Mesendoderm (in vitro differentiated cells): ENCODE data around the gene LY6G5B.

ENCODE experiments used
- DNase-seq: peaks from one replicate; pipeline ENCODE4 v3.0.0; 2013
- H2AK5ac ChIP-seq: 2 replicates; pipeline ENCODE4 v1.6.1; 2013; ENCODE audit warnings: low read length, inconsistent platforms
- H2BK120ac ChIP-seq: 2 replicates; pipeline ENCODE4 v1.6.1; 2013; ENCODE audit warnings: low read depth, mild to moderate bottlenecking, low read length, moderate library complexity, mixed read lengths
- H2BK15ac ChIP-seq: replicated peaks from 2 replicates; pipeline ENCODE4 v1.6.1; 2013; ENCODE audit warnings: low read depth, mild to moderate bottlenecking, moderate library complexity
- H2BK5ac ChIP-seq: 2 replicates; pipeline ENCODE4 v1.6.1; 2013; ENCODE audit warnings: low read length, inconsistent platforms
- H3K18ac ChIP-seq: 2 replicates; pipeline ENCODE4 v1.6.1; 2013; ENCODE audit warnings: mild to moderate bottlenecking, low read length, mixed read lengths
- H3K23ac ChIP-seq: one replicate; pipeline ENCODE4 v1.6.1; 2013; ENCODE audit warnings: low read length
- H3K27ac ChIP-seq: 2 replicates; pipeline ENCODE4 v1.5.1; 2013; ENCODE audit warnings: low read depth, mild to moderate bottlenecking, inconsistent platforms, low read length, moderate library complexity
- H3K27me3 ChIP-seq: 2 replicates; pipeline ENCODE4 v1.6.1; 2013; ENCODE audit warnings: low read length, control low read depth, mild to moderate bottlenecking, inconsistent platforms; ENCODE audit not compliant: insufficient read depth, poor library complexity
- H3K36me3 ChIP-seq: 2 replicates; pipeline ENCODE4 v1.6.1; 2013; ENCODE audit warnings: low read length, inconsistent platforms; ENCODE audit not compliant: control insufficient read depth, insufficient read depth
- H3K4ac ChIP-seq: one replicate; pipeline ENCODE4 v1.6.1; 2013; ENCODE audit warnings: low read depth, mild to moderate bottlenecking, low read length, moderate library complexity
- H3K4me1 ChIP-seq: 2 replicates; pipeline ENCODE4 v1.6.1; 2013; ENCODE audit warnings: low read depth, low read length, inconsistent platforms; ENCODE audit not compliant: control insufficient read depth
- H3K4me2 ChIP-seq: 2 replicates; pipeline ENCODE4 v1.6.1; 2013; ENCODE audit warnings: low read length
- H3K4me3 ChIP-seq: 2 replicates; pipeline ENCODE4 v1.5.1; 2013; ENCODE audit warnings: mild to moderate bottlenecking, low read length
- H3K56ac ChIP-seq: one replicate; pipeline ENCODE4 v1.6.1; 2013; ENCODE audit warnings: low read length
- H3K79me1 ChIP-seq: 2 replicates; pipeline ENCODE4 v1.6.1; 2013; ENCODE audit warnings: low read length, inconsistent platforms
- H3K79me2 ChIP-seq: 2 replicates; pipeline ENCODE4 v1.6.1; 2013; ENCODE audit warnings: mild to moderate bottlenecking, low read length; ENCODE audit not compliant: control insufficient read depth, insufficient read depth
- H3K9ac ChIP-seq: 2 replicates; pipeline ENCODE4 v1.6.1; 2013; ENCODE audit warnings: low read length, inconsistent platforms
- H4K5ac ChIP-seq: one replicate; pipeline ENCODE4 v1.6.1; 2013; ENCODE audit warnings: low read length
- H4K8ac ChIP-seq: one replicate; pipeline ENCODE4 v1.6.1; 2013; ENCODE audit warnings: low read depth, mild to moderate bottlenecking, control low read depth, low read length, moderate library complexity
- WGBS: extraction: QIAGEN DNeasy Blood & Tissue Kit; methylation state at CpG from one replicate; pipeline ENCODE4 v1.1.7; 2013; ENCODE audit warnings: low lambda C conversion rate, missing lambda C conversion rate; ENCODE audit not compliant: insufficient coverage; ENCODE audit errors: extremely low coverage; 5-methylcytosine and 5-hydroxymethylcytosine counted together

LY6G5B gene

GRCh38 chr6:31702405-31702818 lies 32.6 kb downstream of the LY6G5B start:
- Histone ChIP-seq H2BK120ac (no peak overlapping the region), H3K4me1 (peaks cover 7% of the 10 kb centered on the region), H3K23ac (peak overlapping the region; percentile 81), H3K27me3 (no peaks in the 10 kb centered on the region), H2BK5ac (peak overlapping the region; percentile 86), H3K4me3 (peak overlapping the region; percentile 99), H2AK5ac (peak overlapping the region; percentile 95), H3K27ac (peak overlapping the region; percentile 95), H4K8ac (no peak overlapping the region), H3K18ac (peak overlapping the region; percentile 97), H3K4ac (peak overlapping the region; percentile 92), H3K36me3 (peaks cover 3% of the 10 kb centered on the region), H4K5ac (no peak overlapping the region), H3K79me2 (peaks cover 17% of the 10 kb centered on the region), H3K79me1 (peaks cover 17% of the 10 kb centered on the region), H2BK15ac (no peak overlapping the region), H3K4me2 (peak overlapping the region; percentile 99), H3K9ac (peak overlapping the region; percentile 95), H3K56ac (peak overlapping the region; percentile 95)
- no CpG with 5 or more reads among the region's 10 CpGs for WGBS
- peak; percentile 76 for DNase-seq

GRCh38 chr6:31702819-31703716 lies 33.3 kb downstream of the LY6G5B start, which contains the start of gene ABHD16A:
Gene ABHD16A (minus strand): TSS chr6:31703324. CDS start chr6:31703281, 43 bp downstream.
- peak within 1 kb of the TSS; percentile 81 for H3K23ac ChIP-seq
- H3K4me3 ChIP-seq = peak within 1 kb of the TSS; percentile 99
- peak within 1 kb of the TSS; percentile 86 for H2BK5ac ChIP-seq
- DNase-seq = peak; percentile 99
- peak within 1 kb of the TSS; percentile 95 for H3K9ac ChIP-seq
- peak within 1 kb of the TSS; percentile 95 for H2AK5ac ChIP-seq
- no peak within 1 kb of the TSS for H4K5ac ChIP-seq
- no peak within 1 kb of the TSS for H2BK15ac ChIP-seq
- H3K36me3 ChIP-seq = no peaks in the 10 kb centered on the region
- H4K8ac ChIP-seq = no peak within 1 kb of the TSS
- H3K79me1 ChIP-seq = peaks cover 14% of the 10 kb centered on the region
- peak within 1 kb of the TSS; percentile 92 for H3K4ac ChIP-seq
- peak within 1 kb of the TSS; percentile 97 for H3K18ac ChIP-seq
- H3K56ac ChIP-seq = peak within 1 kb of the TSS; percentile 95
- H3K27ac ChIP-seq = peak within 1 kb of the TSS; percentile 95
- peak within 1 kb of the TSS; percentile 77 for H2BK120ac ChIP-seq
- peaks cover 14% of the 10 kb centered on the region for H3K79me2 ChIP-seq
- no peaks in the 10 kb centered on the region for H3K27me3 ChIP-seq
- H3K4me2 ChIP-seq = peak within 1 kb of the TSS; percentile 99
- H3K4me1 ChIP-seq = peaks cover 7% of the 10 kb centered on the region
- no CpG with 5 or more reads among the region's 54 CpGs for WGBS

- Histone ChIP-seq H4K5ac (no peak overlapping the region), H2BK15ac (no peak overlapping the region), H2AK5ac (no peak overlapping the region), H3K79me2 (peaks cover 12% of the 10 kb centered on the region), H3K23ac (no peak overlapping the region), H4K8ac (no peak overlapping the region), H3K36me3 (no peaks in the 10 kb centered on the region), H2BK120ac (no peak overlapping the region), H3K27me3 (no peaks in the 10 kb centered on the region), H3K9ac (no peak overlapping the region), H3K18ac (no peak overlapping the region), H3K4me1 (peaks cover 10% of the 10 kb centered on the region), H3K4me3 (no peak overlapping the region), H3K56ac (no peak overlapping the region), H3K4me2 (no peak overlapping the region), H3K79me1 (peaks cover 11% of the 10 kb centered on the region), H3K4ac (no peak overlapping the region), H3K27ac (no peak overlapping the region), H2BK5ac (no peak overlapping the region)
- no peak for DNase-seq
- no CpG with 5 or more reads among the region's 6 CpGs for WGBS
These were observed 36.2 kb downstream of the LY6G5B start for GRCh38 chr6:31705931-31706330.

- Histone ChIP-seq H2BK15ac (no peak within 1 kb of the TSS), H3K4me3 (no peak within 1 kb of the TSS), H2BK5ac (no peak within 1 kb of the TSS), H3K4ac (peak within 1 kb of the TSS; percentile 7), H3K9ac (no peak within 1 kb of the TSS), H3K18ac (no peak within 1 kb of the TSS), H4K5ac (no peak within 1 kb of the TSS), H2BK120ac (no peak within 1 kb of the TSS), H4K8ac (no peak within 1 kb of the TSS), H3K36me3 (no peaks in the 10 kb centered on the region), H3K56ac (no peak within 1 kb of the TSS), H3K27me3 (no peaks in the 10 kb centered on the region), H3K79me2 (peaks cover 6% of the 10 kb centered on the region), H2AK5ac (no peak within 1 kb of the TSS), H3K27ac (no peak within 1 kb of the TSS), H3K4me2 (no peak within 1 kb of the TSS), H3K23ac (no peak within 1 kb of the TSS), H3K4me1 (peaks cover 10% of the 10 kb centered on the region), H3K79me1 (peaks cover 6% of the 10 kb centered on the region)
- WGBS = no CpG with 5 or more reads among the region's 3 CpGs
- DNase-seq = no peak
These were observed 36.8 kb downstream of the LY6G5B start, which contains the start of gene LY6G6F for GRCh38 chr6:31706599-31706998. Gene LY6G6F (plus strand): TSS chr6:31706866. CDS start chr6:31706907, 41 bp downstream.

- H3K18ac ChIP-seq = no peak overlapping the region
- H3K36me3 ChIP-seq = no peaks in the 10 kb centered on the region
- no peak overlapping the region for H3K4me2 ChIP-seq
- no peaks in the 10 kb centered on the region for H3K27me3 ChIP-seq
- no peak overlapping the region for H4K5ac ChIP-seq
- no peak overlapping the region for H4K8ac ChIP-seq
- whole genome bisulfite sequencing = no CpG with 5 or more reads among the region's 10 CpGs
- H3K4ac ChIP-seq = no peak overlapping the region
- no peak overlapping the region for H3K56ac ChIP-seq
- H2BK15ac ChIP-seq = no peak overlapping the region
- no peaks in the 10 kb centered on the region for H3K79me1 ChIP-seq
- no peak for DNase-seq
- no peaks in the 10 kb centered on the region for H3K79me2 ChIP-seq
- H3K27ac ChIP-seq = no peak overlapping the region
- no peak overlapping the region for H2BK5ac ChIP-seq
- no peak overlapping the region for H3K23ac ChIP-seq
- H3K4me1 ChIP-seq = peaks cover 4% of the 10 kb centered on the region
- H2AK5ac ChIP-seq = no peak overlapping the region
- H3K4me3 ChIP-seq = no peak overlapping the region
- no peak overlapping the region for H3K9ac ChIP-seq
- no peak overlapping the region for H2BK120ac ChIP-seq
These were observed 37.9 kb downstream of the LY6G5B start for GRCh38 chr6:31707701-31708100.
